Breast epithelium (tissue), 3 donors: ENCODE results near the gene FHIT.

ENCODE experiments used
- POLR2A ChIP-seq: fragments of 450-650 bp; IDR thresholded peaks from one replicate; pipeline ENCODE4 v1.6.1; 2016; ENCODE audit warnings: antibody characterized with exemption, mild to moderate bottlenecking, moderate library complexity
- TF ChIP-seq, protein P1 (sequence below), 3 donors: fragments of 450-650 bp; IDR thresholded peaks; one replicate each; pipeline ENCODE4 v1.5.1; 2016 to 2017; ENCODE audit warnings: antibody characterized with exemption in 3 of 3, mild to moderate bottlenecking in 3 of 3, moderate library complexity in 3 of 3

DNA sequence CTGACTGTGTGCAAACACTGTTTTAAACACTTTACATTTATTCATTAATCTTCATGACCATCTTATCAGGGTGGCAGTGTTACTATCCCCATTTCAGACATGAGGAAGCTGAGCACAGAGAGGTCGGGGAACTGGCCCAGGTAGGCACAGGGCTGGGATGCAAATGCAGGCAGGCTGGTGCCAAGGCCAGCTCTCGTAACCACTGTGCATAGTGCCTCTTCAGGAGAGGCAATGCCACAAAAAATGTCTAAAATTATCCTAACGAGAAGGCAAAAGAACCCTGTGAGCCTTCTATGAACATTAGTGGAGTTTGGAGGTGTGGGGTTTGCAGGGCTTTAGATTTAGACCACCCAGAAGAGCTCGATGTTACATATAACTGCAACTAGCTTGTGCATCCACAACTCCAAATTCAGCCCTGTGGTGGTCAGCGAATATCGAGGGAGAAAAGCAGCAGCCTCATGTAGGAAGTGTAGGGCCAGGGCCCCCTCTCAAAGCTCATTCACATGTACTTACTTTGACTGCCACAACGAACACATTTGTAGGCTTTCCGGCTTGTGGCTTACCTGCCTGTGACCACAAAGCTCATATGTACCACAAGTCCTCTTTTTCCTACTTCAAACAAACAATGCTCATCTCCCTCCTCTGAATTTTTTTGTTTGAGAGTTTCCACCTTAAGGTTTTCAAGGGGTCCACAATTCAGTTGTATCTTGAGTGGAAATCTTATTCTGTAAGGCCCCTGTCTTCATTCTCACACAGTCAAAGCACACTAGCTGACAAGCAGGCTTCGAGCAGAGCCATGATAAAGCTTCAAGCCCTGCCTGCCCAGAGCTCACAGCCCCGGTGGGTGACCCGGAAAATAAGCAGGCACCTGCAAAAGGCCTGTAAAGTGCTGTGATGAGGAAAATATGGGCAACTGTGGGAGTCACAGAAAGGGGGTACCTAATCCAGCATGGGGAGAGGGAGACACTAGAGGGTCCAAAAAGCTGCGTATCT is 1478.5 kb downstream of the FHIT start:
- TF ChIP-seq, protein P1, sequence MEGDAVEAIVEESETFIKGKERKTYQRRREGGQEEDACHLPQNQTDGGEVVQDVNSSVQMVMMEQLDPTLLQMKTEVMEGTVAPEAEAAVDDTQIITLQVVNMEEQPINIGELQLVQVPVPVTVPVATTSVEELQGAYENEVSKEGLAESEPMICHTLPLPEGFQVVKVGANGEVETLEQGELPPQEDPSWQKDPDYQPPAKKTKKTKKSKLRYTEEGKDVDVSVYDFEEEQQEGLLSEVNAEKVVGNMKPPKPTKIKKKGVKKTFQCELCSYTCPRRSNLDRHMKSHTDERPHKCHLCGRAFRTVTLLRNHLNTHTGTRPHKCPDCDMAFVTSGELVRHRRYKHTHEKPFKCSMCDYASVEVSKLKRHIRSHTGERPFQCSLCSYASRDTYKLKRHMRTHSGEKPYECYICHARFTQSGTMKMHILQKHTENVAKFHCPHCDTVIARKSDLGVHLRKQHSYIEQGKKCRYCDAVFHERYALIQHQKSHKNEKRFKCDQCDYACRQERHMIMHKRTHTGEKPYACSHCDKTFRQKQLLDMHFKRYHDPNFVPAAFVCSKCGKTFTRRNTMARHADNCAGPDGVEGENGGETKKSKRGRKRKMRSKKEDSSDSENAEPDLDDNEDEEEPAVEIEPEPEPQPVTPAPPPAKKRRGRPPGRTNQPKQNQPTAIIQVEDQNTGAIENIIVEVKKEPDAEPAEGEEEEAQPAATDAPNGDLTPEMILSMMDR (IDR thresholded peaks at IDR 0.05), result no peak
- TF ChIP-seq POLR2A, result no peak
